ENCODE measurements around the gene METTL21A.
"Not testable (repeated sequence)": the region's sequence is repeated elsewhere in the genome, so short reads cannot be mapped to it uniquely, and the experiment has no call there.

Gene METTL21A

GRCh38 chr2:207625014-207625907 lies at the start of gene METTL21A:
Gene METTL21A, minus strand, starts transcription at chr2:207625394. Its CDS starts 1,019 bp downstream, at chr2:207624375.
- DNase-seq (ENCODE audit: low spot score), result peak; percentile 86

GRCh38 chr2:207674826-207675225 lies 49.6 kb upstream of the METTL21A start:
- DNase-seq (ENCODE audit: low spot score), result no peak

- DNase-seq (ENCODE audit: low spot score), result no peak
Measured at GRCh38 chr2:207674266-207674774, 49.1 kb upstream of the METTL21A start.

DNA sequence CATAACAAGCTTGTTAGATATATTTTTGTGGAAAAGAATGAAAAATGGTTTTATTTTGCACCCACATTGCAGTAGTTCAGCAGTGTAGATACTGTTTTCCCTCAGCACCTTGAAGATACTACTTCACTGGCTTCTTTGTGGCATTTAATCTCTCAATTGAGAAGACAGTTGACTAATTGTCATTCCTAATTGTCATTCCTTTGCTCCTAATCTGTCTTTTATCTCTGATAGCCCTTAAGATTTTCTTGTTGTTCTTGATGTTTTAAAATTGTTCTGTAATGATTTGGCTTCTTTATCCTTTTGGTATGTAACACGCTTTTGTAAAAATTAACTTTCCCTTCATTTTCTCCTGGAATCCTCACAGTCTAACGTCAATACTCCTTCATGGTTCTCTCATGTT lies 48.2 kb upstream of the METTL21A start:
- DNase-seq (ENCODE audit: low spot score), result no peak

DNA sequence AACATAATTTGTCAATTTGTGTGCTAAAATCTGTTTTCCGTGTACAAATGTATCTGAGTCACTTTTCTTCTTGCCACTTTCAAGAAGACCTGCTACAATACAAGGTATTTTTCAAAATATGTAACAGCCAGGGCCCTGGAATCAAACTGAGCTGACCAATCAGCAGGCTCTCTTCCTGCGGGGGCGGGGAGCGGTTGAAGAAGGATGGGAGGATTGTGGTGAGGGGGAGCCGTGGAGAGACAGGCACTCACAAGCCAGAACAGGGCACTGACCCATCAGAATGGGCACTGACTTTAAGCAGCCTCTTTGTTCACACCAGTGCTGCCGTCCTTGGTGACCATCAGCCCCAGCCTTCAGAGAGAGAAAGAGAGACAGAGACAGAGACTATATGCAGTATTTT lies 45.7 kb upstream of the METTL21A start:
- no peak for DNase-seq (ENCODE audit: low spot score)

GRCh38 chr2:207663870-207664545 lies 38.8 kb upstream of the METTL21A start:
- DNase-seq (ENCODE audit: low spot score), result no peak

DNA sequence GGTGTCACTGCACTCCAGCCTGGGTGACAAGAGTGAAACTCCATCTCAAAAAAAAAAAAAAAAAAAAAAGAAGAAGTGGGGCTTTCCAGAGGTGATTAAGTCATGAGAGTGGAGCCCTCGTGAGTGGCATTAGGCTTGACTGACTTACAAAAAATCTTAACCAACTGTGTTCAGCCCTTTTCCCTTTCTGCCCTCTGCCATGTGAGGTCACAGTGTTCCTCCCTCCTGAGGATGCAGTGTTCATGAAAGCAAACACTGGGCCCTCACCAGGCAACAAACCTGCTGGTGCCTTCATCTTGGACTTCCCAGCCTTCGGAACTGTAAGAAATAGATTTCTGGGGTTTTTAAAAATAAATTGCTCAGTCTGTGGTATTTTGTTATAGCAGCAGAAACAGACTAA lies 37.0 kb upstream of the METTL21A start:
- DNase-seq (ENCODE audit: low spot score), result no peak

- no peak for DNase-seq (ENCODE audit: low spot score)
Measured at GRCh38 chr2:207660994-207661393, 35.8 kb upstream of the METTL21A start.

GRCh38 chr2:207658156-207658555 lies 33.0 kb upstream of the METTL21A start:
- no peak for DNase-seq (ENCODE audit: low spot score)

DNA sequence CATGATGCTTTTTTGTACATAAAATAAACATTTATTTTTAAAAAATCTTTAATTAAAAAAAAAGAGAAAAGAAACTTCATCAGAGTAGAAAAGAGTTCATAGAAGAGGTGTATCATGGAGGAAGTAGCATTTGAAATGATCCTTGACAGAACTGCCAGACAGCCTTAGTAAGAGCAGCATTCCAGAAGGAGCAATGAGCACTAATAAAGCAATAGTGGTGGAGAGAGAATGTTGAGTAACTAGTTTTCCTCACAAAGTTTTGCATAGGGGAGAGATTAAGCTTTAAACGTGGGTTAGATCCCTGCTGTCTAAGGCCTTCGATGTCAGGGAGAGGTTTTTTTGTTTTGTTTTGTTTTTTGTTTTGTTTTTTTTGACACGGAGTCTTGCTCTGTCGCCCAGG lies 29.8 kb upstream of the METTL21A start:
- DNase-seq (ENCODE audit: low spot score), result no peak

- not testable (repeated sequence) for DNase-seq (ENCODE audit: low spot score)
Measured at GRCh38 chr2:207646582-207646981, 21.4 kb upstream of the METTL21A start.

DNA sequence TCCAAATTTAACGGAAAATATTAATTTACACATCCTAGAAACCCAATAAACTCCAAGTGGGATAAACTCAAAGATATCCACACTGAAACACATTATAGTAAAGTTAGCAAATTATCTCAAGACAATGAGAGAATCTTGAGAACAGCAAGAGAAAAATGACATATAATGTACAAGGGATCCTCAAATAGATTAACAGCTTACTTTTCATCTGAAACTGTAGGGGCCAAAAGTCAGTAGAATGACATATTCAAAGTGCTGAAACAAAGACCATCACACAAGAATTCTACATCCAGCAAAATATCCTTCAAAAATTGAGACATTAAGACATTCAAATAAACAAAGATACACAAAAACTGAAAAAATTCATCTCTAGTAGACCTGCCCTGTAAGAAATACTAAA lies 18.7 kb upstream of the METTL21A start:
- no peak for DNase-seq (ENCODE audit: low spot score)

DNA sequence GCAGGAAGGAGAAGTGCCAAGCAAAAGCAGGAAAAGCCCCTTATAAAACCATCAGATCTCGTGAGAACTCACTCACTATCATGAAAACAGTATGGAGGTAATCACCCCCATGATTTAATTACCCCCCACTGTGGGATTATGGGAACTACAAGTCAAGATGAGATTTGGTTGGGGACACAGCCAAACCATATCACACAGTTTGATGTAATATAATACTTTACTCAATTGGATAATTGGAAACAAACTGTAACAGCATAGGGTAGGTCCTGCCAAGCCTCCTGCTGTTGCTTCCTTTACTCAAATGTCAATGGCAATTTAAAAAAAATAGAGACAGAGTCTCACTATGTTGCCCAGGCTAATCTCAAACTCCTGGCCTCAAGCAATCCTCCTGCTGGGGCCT lies 15.5 kb upstream of the METTL21A start:
- no peak for DNase-seq (ENCODE audit: low spot score)

GRCh38 chr2:207640160-207640559 lies 15.0 kb upstream of the METTL21A start:
- no peak for DNase-seq (ENCODE audit: low spot score)

GRCh38 chr2:207639288-207639687 lies 14.1 kb upstream of the METTL21A start:
- DNase-seq (ENCODE audit: low spot score), result not testable (repeated sequence)

GRCh38 chr2:207635468-207636200 lies 10.4 kb upstream of the METTL21A start:
- DNase-seq (ENCODE audit: low spot score), result no peak

DNA sequence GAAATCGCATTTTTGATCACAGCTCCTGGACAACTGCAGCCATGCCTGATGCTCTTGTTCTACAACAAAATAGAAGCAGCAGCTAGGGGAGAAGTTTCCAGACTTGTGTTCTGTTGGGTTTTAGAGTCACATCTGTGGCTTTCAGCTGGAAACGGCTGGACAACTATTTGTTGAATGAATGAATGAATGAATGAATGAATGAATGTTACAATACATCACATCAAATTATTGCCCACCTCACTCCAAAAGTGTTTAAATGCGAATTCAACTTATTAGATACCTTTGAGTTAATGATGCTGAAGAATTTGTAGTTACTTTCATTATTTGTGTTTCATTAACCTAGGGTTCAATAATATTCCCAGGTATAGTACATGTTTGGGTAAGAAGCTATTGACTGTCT lies 8.5 kb upstream of the METTL21A start:
- DNase-seq (ENCODE audit: low spot score), result no peak

DNA sequence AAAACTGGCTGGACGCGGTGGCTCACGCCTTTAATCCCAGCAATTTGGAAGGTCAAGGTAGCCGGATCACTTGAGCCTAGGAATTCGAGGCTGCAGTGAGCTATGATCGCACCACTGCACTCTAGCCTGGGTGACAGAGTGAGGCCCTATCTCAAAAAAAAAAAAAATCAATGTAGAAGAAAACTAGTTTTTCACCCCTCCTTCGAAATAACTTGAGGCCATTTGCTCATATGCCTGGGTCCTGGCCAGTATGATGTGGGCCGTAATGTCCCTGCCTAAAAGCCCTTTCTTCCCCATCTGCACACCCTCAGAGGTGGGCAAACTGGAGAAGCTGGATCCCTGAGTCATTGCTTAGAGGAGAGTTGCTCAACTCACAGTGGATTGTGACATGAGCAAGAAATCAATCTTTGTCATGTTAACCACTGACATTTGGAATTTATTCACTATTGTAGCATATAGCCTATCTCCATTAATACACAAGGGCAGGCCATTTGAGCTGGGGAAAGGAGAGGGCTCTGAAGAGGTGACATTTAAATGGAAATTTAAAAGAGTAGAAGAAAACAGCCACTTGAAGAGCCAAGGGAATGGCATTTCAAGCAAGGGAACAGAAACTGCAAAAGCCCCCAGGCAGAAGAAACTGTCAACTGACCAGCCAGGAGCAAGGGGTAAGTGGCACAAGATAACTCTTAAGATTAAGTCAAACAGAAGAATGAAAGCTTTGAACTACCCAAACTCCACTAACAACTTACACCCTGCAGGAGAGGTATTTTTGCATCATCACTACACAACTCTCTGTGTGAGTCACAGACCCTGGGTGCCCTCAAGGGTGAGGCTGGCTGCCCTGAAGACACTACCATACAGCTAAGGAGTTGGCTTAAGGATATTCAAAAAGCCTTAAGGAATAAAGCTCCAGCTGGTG lies 7.6 kb upstream of the METTL21A start:
- DNase-seq (ENCODE audit: low spot score), result peak; percentile 28

GRCh38 chr2:207630491-207630890 lies 5.3 kb upstream of the METTL21A start:
- no peak for DNase-seq (ENCODE audit: low spot score)

- DNase-seq (ENCODE audit: low spot score), result no peak
Measured at GRCh38 chr2:207629553-207629952, 4.4 kb upstream of the METTL21A start.
